Transverse colon (tissue), 4 donors: ENCODE data around the gene TRPM3. TPM values are rescaled to one million over a fixed set of nuclear protein-coding genes. Genes with fewer than 3 reads are reported as not detected.

ENCODE experiments used
- DNase-seq: peaks from one replicate; pipeline ENCODE4 v3.0.0-alpha.2; 2019
- H3K27ac ChIP-seq, 4 donors: fragments of 200-600 bp; sonication (generic); 2 replicates each; pipeline ENCODE4 v1.5.1; 2016 to 2018; ENCODE audit warnings: inconsistent platforms in 4 of 4
- H3K27me3 ChIP-seq: fragments of 200-600 bp; sonication (generic); 2 replicates; pipeline ENCODE4 v1.5.1; 2017; ENCODE audit warnings: inconsistent platforms
- H3K36me3 ChIP-seq, 4 donors: fragments of 200-600 bp; sonication (generic); 2 replicates each; pipeline ENCODE4 v1.5.1; 2017 to 2019; ENCODE audit warnings: inconsistent platforms in 4 of 4
- H3K4me1 ChIP-seq, 4 donors: fragments of 200-600 bp; sonication (generic); 2 replicates each; pipeline ENCODE4 v1.5.1; 2017 to 2020; ENCODE audit warnings: inconsistent platforms in 4 of 4
- H3K4me3 ChIP-seq, 4 donors: fragments of 200-600 bp; sonication (generic); 1 replicate in 1 of 4; 2 replicates in 3 of 4; pipeline versions ENCODE4 v1.5.1 to v1.6.1; 2017 to 2019; ENCODE audit warnings: inconsistent platforms in 4 of 4
- H3K9me3 ChIP-seq, 2 donors: fragments of 200-600 bp; sonication (generic); 2 replicates each; pipeline ENCODE4 v1.5.1; 2017 to 2019; ENCODE audit warnings: inconsistent platforms in 2 of 2
- CTCF ChIP-seq, 5 experiments: fragments of 200-600 bp in 3 of 5; fragments of 450-650 bp in 2 of 5; sonication (generic) in 3 of 5; IDR thresholded peaks; 1 replicate in 2 of 5; 2 replicates in 3 of 5; pipeline ENCODE4 v1.5.1; 2016 to 2017; ENCODE audit warnings: antibody characterized with exemption in 5 of 5, inconsistent platforms in 3 of 5, mild to moderate bottlenecking in 2 of 5, moderate library complexity in 1 of 5
- EP300 ChIP-seq: sonication (generic); formaldehyde crosslinking; IDR thresholded peaks from one replicate; pipeline ENCODE4 v1.6.1; 2017; ENCODE audit warnings: antibody characterized with exemption, low read depth
- POLR2A ChIP-seq: fragments of 450-650 bp; IDR thresholded peaks from one replicate; pipeline ENCODE4 v1.6.1; 2016; ENCODE audit warnings: antibody characterized with exemption, mild to moderate bottlenecking, moderate library complexity
- POLR2AphosphoS5 ChIP-seq, 3 donors: sonication (generic); formaldehyde crosslinking; IDR thresholded peaks; one replicate each; pipeline ENCODE4 v1.6.1; 2016; ENCODE audit warnings: antibody characterized with exemption in 3 of 3
- WGBS, 2 donors: methylation state at CpG; one replicate each; pipeline ENCODE4 v1.1.5; 2018; ENCODE audit warnings: low coverage in 1 of 2; 5-methylcytosine and 5-hydroxymethylcytosine counted together
- in situ Hi-C, 4 donors: fragments of 200-750 bp; cut with MboI; loops; one replicate each; pipeline versions ENCODE4 v1.15.0 to v1.15.1; 2017; ENCODE audit warnings: low sequenced_read_pairs in 3 of 4, low pct_ligation_motif_present in 1 of 4, low pct_unique_long_range_greater_than_20kb in 1 of 4
- intact Hi-C: fragments of 100-400 bp; cut with DNase I; formaldehyde crosslinking; loops from one replicate; pipeline ENCODE4 v1.15.1; 2023; ENCODE audit warnings: low total_unique reads
- total RNA-seq, 4 donors: library from RNA; depleted of rRNA; stranded (reverse); fragments of >200 nt; gene quantifications; one replicate each; pipeline ENCODE4 v1.1.0, GENCODE V29; 2016

The TRPM3 gene
- total RNA-seq, 4 donors from 2014 or later, result 0.16 to 1.2 (median 0.32) TPM

DNA sequence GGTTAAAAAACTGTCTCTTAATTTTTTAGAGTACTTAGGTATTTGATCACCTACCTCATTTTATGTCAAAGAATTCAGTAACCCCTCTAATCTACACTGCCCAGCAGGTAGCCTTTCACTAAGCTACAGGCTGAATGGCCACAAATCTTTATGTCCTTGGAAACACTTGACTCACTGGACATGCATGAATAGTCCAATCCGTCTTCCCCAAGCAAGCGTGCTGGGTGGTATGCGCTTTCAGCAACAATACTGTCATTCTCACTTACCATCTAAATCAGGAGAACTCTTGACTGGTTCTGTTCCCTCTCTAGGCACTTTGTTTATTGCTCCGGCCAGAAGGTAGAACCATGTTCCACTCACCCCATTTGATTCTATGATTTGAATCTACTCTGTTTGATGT, 73.1 kb downstream of the TRPM3 start:
- no peak for DNase-seq
- H3K27ac ChIP-seq, result no peak overlapping the region
- no peaks in the 10 kb centered on the region for H3K9me3 ChIP-seq
- no peak for TF ChIP-seq EP300
- TF ChIP-seq POLR2A, result no peak
- TF ChIP-seq POLR2AphosphoS5 (IDR thresholded peaks at IDR 0.05), result no peak
- no peak for TF ChIP-seq CTCF (IDR thresholded peaks at IDR 0.05)
- WGBS, 2 donors, result 71 to 89% methylated on average over 1 to 4 of the region's 4 CpGs
- intact Hi-C loops (no loop called here), in situ Hi-C loops (no loop called here)
- no peak overlapping the region for H3K4me3 ChIP-seq
- no peaks in the 10 kb centered on the region for H3K36me3 ChIP-seq
- no peaks in the 10 kb centered on the region for H3K27me3 ChIP-seq
- H3K4me1 ChIP-seq, result peaks cover 0 to 5% (median 0%) of the 10 kb centered on the region in 4 donors

DNA sequence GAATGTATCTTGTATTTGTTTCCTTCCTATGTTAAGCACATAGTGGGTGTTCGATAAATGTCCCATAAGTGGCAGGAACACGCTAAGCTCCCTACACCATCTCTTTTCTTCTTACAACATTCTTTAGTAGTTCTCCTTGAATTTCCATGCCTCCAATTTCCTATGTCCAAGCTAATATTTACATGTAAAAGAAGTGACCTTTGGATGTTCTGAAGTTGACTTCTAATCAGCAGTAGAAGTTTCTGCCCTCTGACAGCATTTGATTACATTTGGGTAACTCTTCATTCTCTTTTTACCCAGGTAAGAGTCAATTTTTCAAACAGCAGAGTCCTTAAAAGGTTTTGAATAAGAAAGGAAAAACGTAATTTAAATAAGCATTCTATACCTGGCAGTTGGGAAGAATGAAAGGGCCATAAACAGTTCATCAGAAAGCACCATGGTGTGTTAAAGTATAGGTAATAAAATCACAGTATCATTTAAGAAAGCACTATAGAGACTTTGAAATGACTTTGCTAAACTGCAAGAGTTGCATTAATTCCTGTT, 78.9 kb downstream of the TRPM3 start:
- intact Hi-C loops (no loop called here), in situ Hi-C loops (no loop called here)
- WGBS, 2 donors, result 58 to 64% methylated on average over 3 of the region's 3 CpGs
- DNase-seq, result no peak
- H3K36me3 ChIP-seq, result no peaks in the 10 kb centered on the region
- no peaks in the 10 kb centered on the region for H3K27me3 ChIP-seq
- TF ChIP-seq CTCF (IDR thresholded peaks at IDR 0.05) (no peak), POLR2AphosphoS5 (IDR thresholded peaks at IDR 0.05) (no peak), EP300 (no peak), POLR2A (no peak)
- H3K4me3 ChIP-seq, result no peak overlapping the region
- H3K27ac ChIP-seq, result no peak overlapping the region
- no peaks in the 10 kb centered on the region for H3K4me1 ChIP-seq
- H3K9me3 ChIP-seq, result no peaks in the 10 kb centered on the region

DNA sequence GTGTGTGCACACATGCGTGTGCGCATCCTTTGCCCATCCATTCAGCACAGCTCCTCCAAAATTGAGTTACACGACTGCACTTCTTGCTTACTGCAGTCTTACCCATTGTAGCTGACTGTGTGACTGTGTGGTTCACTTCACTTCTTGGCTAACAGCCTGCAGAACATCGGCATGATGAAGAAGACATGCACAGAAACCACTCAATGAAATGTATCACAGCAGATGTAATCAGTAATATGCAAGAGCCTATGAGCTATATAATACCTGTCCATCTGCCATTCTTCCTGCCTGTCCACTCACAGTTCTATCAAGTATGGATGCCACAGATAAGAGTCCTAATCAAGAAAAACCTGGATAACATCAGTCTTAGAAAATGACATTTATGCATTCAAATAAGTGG, 83.9 kb downstream of the TRPM3 start:
- in situ Hi-C loops, result no loop called here
- H3K9me3 ChIP-seq, result no peaks in the 10 kb centered on the region
- TF ChIP-seq EP300, result no peak
- no peak for TF ChIP-seq POLR2A
- no peak for TF ChIP-seq CTCF (IDR thresholded peaks at IDR 0.05)
- no peak for DNase-seq
- H3K4me3 ChIP-seq, result no peak overlapping the region
- H3K4me1 ChIP-seq, result no peaks in the 10 kb centered on the region
- intact Hi-C loops, result no loop called here
- H3K27me3 ChIP-seq, result no peaks in the 10 kb centered on the region
- no peaks in the 10 kb centered on the region for H3K36me3 ChIP-seq
- no peak overlapping the region for H3K27ac ChIP-seq
- WGBS, 2 donors, result 89 to 100% methylated on average over 3 to 4 of the region's 4 CpGs

DNA sequence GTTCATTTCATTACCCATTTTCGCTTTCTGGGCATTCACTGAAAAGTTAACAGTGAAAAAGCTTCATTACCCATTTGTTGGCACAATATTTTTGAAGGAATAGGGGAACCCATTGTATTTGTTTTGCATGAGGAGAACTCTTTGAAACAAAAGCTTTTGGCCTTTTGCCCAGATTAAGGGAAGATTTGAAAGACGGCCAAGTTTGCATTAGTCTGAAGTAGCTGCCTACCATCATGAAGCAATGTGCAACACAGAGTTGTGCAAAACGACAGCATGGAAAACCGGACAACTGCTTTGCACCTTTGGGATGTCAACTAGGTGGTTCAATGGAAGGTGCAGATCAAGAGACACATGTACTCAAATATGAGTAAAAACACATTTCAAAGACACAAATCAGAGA, 84.9 kb downstream of the TRPM3 start:
- no peak overlapping the region for H3K27ac ChIP-seq
- in situ Hi-C loops (no loop called here), intact Hi-C loops (no loop called here)
- no peaks in the 10 kb centered on the region for H3K9me3 ChIP-seq
- no peak overlapping the region for H3K4me3 ChIP-seq
- DNase-seq, result no peak
- TF ChIP-seq CTCF (IDR thresholded peaks at IDR 0.05) (no peak), POLR2A (no peak), POLR2AphosphoS5 (IDR thresholded peaks at IDR 0.05) (no peak), EP300 (no peak)
- 28 to 37% methylated on average over 4 of the region's 4 CpGs for WGBS, 2 donors
- no peaks in the 10 kb centered on the region for H3K27me3 ChIP-seq
- no peaks in the 10 kb centered on the region for H3K36me3 ChIP-seq
- no peaks in the 10 kb centered on the region for H3K4me1 ChIP-seq
